HCT116 (cell line): Measurements from ENCODE around the gene TMEM181.

Source experiments
- EZH2 ChIP-seq: fragments of 200-600 bp; sonication (generic); IDR thresholded peaks from 2 replicates; pipeline ENCODE4 v1.6.1; 2017; ENCODE audit warnings: antibody characterized with exemption, mixed run types
- POLR2AphosphoS5 ChIP-seq: IDR thresholded peaks from 2 replicates; pipeline ENCODE4 v1.6.1; 2011; ENCODE audit warnings: mild to moderate bottlenecking, low read depth, low read length, moderate library complexity
- SP1 ChIP-seq: IDR thresholded peaks from 2 replicates; pipeline ENCODE4 v1.6.1; 2012; ENCODE audit warnings: low read depth
- TF ChIP-seq, protein P1 (sequence below), 3 experiments: fragments of 200-600 bp in 1 of 3; sonication (generic) in 1 of 3; IDR thresholded peaks in 2 of 3; conservative IDR thresholded peaks in 1 of 3; 2 replicates each; pipeline ENCODE4 v1.5.1; 2012 to 2017; ENCODE audit warnings: low read depth in 2 of 3, low read length in 2 of 3, antibody characterized with exemption in 1 of 3, borderline replicate concordance in 1 of 3, control low read depth in 1 of 3, mild to moderate bottlenecking in 1 of 3, mixed read lengths in 1 of 3, mixed run types in 1 of 3, moderate library complexity in 1 of 3; ENCODE audit not compliant: insufficient read depth in 1 of 3

DNA sequence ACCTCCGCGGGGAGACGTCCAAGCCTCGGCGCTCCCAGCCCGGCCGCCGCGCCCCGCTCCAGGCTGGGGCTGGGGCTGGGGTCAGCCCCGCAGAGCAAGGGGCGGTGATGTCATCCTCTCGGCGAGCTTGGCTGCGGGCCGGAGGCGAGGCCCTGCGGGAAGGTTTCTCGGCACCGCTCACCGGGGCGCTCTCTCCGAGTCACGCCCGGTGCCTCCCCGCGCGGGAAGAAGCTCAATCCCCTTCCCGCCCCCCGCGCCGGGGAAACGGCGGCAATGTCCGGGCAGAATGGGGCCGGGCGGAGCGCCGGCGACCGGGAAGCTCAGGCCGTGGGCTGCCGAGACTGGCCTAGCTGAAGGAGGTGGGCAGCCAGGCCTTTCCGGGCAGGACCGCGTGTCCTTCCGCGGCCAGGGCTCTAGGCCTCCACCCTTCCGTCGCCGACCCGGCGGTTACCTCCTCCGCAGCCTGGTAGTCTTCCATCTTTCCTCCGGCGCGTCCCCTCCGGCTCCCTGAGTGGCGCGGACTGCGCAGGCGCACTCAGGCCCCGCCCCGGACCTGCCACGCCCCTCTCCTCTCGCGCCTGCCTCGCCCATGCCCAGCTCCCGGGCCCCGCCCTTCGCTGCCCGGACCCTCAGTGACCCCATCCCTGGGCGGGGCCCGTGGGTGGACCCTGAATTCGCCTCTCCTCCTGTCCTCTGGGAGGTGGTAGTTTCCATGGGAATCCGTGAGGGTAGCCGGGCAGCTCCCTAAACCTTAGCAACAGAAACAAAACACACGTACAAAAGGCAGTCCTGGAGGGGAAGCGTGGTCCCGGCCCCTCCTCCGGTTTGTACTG is 84.6 kb downstream of the TMEM181 start, which contains the start of gene DYNLT1:
- TF ChIP-seq EZH2 (no peak), SP1 (no peak), POLR2AphosphoS5 (peak; percentile 90)
- TF ChIP-seq, protein P1, sequence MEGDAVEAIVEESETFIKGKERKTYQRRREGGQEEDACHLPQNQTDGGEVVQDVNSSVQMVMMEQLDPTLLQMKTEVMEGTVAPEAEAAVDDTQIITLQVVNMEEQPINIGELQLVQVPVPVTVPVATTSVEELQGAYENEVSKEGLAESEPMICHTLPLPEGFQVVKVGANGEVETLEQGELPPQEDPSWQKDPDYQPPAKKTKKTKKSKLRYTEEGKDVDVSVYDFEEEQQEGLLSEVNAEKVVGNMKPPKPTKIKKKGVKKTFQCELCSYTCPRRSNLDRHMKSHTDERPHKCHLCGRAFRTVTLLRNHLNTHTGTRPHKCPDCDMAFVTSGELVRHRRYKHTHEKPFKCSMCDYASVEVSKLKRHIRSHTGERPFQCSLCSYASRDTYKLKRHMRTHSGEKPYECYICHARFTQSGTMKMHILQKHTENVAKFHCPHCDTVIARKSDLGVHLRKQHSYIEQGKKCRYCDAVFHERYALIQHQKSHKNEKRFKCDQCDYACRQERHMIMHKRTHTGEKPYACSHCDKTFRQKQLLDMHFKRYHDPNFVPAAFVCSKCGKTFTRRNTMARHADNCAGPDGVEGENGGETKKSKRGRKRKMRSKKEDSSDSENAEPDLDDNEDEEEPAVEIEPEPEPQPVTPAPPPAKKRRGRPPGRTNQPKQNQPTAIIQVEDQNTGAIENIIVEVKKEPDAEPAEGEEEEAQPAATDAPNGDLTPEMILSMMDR (IDR thresholded peaks at IDR 0.05 in 2 of 3, conservative IDR thresholded peaks at IDR 0.05 in 1 of 3; ENCODE audit: borderline replicate concordance in 1 of 3, insufficient read depth in 1 of 3, low read depth in 2 of 3, low read length in 2 of 3), result no peak
